Measurements from ENCODE around the gene HPSE.

Gene HPSE

DNA sequence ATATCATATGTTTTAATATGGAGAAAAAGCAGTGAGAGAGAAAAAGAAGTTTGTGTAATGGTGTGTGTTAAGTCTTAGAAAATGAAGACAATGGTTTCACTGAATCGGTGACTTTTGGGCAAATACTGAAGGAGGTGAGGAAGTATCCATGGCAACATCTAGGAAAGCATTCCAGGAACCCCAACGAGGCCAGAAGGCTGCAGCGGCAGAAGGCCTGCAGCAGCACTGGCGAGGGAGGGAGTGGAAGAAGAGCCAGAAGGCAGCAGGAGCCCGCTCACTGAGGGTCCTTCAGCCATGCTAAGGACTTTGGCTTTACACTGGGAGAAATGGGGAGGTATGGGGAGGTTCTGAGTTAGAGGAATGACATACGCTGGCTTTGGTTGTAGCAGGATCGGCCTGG is 76.8 kb downstream of the HPSE start:
- no peak overlapping the region for H3K4me3 ChIP-seq (ENCODE audit: low read length)

DNA sequence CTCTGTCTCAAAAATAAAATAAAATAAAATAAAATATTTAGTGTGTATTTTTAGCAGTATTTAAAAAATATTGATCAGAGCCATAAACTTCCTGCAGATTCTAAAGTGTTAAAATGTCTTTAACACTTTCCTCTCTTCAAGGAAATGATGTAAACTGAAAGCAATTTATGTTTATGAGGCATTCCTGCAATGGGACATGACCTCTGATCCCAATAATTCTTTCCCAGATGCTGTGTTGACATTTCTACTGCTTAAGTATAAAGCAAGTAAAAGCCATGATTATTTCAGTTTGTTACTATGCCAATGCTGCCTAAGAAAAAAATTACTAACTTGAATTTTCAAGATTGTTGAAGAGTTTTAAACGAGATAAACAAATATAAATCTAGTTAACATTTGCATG is 79.1 kb downstream of the HPSE start:
- no peak overlapping the region for H3K4me3 ChIP-seq (ENCODE audit: low read length)
- TF ChIP-seq ZNF274 (IDR thresholded peaks at IDR 0.05; ENCODE audit: low read depth, low read length) = no peak

More for the DNA sequence above, 76.8 kb downstream of the HPSE start:
- TF ChIP-seq ZNF274 (IDR thresholded peaks at IDR 0.05; ENCODE audit: low read depth, low read length) = no peak

DNA sequence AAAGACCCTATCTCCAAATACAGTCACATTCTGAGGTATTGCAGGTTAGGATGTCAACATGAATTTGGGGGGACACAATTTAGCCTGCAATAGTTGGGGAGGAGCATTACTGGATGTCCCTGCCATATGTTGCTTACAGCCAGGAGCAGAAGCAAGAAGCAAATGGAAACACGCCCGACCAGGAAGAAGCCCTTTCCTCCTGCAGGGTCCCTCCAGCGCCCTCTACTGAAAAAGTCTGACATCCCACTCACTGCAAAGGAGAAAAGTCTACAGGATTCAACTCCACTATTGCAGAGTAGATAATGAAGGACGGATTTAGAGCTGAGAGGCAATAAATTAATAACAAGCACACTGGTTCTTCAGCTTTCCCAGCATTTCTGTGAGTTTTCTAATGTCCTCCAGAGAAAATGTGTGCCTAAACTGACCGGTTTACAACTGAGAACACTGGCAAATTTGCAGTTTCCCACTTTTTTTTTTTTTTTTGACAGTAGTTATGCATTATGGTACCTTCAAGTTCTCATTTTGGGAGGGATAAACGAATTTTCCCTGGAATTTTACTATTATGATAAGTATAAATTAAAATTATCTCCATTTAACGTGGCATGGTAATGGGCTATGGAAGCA is 81.8 kb downstream of the HPSE start:
- H3K4me3 ChIP-seq (ENCODE audit: low read length) = no peak overlapping the region
- no peak for TF ChIP-seq ZNF274 (IDR thresholded peaks at IDR 0.05; ENCODE audit: low read depth, low read length)

DNA sequence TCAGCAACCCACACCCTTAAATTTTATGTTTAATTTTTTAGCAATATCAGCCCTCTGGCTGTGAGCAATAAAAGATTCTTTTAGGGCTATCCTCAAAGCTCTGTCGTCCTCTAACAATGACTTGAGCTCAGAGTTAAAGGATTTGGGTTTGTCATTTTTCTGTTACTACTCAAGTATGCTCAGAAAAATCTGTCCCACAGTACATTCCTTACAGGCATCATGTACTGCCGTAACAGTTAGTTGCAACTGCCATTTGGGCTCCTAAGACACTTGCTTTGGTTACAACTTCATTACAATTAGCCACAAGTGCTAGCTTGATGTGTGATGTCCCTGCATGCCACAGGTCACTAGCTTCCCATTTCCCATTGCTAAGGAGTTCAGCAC is 83.2 kb downstream of the HPSE start:
- no peak overlapping the region for H3K4me3 ChIP-seq (ENCODE audit: low read length)
- no peak for TF ChIP-seq ZNF274 (IDR thresholded peaks at IDR 0.05; ENCODE audit: low read depth, low read length)

DNA sequence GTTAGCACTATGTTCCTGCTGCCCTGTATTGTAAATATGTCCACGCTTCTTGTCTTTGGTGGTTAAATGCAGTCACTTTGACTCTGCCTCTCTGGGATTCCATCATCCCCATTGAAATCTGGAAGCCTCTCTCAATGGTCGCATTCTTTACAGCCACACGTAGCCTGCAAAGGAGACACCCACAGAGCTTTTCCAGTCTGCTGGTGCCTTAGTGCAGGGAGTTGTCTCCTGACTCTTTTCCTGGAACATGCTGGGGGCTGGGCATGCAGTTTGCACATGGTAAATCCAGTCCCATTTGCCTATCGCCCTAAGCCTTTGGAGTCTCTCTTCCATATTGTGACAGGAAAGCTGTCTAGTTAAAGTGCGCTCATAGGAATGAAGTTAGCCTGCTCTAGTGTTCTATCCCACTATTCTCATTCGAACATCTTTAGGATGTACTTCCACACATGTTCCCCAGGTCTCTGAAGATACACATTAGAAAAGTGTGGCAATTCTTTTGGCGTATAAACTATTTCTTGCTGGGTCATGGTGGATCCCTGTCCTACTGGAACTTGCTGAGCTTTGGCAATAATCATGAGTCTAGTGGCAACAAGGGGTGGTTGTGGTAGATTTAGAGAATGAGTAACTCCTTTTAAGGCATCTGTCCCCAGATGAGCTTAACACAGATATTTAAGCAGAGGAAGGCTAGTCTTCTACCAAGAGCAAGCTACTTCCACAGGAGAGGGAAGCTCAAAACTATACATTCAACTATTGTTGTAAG is 83.8 kb downstream of the HPSE start:
- no peak for TF ChIP-seq ZNF274 (IDR thresholded peaks at IDR 0.05; ENCODE audit: low read depth, low read length)
- H3K4me3 ChIP-seq (ENCODE audit: low read length) = no peak overlapping the region

DNA sequence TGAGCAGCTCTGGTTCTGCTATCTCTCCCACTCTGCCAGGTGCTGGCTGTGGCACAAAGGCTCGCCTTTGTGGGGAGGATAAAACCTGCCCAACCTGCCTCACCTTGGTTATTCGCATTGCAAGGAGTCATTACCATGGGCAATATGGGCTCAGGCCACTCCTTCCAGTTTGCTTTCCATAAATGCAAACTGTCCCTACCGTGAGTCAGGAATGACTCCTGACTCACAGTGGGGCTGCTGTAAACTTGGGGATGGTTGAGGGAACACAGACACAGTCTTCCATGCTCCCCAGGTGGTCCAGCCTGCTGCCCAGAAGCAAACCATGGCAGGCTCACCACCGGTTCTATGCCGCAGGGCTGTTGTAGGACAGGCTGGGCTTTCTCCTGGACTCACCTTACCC is 86.2 kb downstream of the HPSE start:
- no peak for TF ChIP-seq ZNF274 (IDR thresholded peaks at IDR 0.05; ENCODE audit: low read depth, low read length)
- no peak overlapping the region for H3K4me3 ChIP-seq (ENCODE audit: low read length)

DNA sequence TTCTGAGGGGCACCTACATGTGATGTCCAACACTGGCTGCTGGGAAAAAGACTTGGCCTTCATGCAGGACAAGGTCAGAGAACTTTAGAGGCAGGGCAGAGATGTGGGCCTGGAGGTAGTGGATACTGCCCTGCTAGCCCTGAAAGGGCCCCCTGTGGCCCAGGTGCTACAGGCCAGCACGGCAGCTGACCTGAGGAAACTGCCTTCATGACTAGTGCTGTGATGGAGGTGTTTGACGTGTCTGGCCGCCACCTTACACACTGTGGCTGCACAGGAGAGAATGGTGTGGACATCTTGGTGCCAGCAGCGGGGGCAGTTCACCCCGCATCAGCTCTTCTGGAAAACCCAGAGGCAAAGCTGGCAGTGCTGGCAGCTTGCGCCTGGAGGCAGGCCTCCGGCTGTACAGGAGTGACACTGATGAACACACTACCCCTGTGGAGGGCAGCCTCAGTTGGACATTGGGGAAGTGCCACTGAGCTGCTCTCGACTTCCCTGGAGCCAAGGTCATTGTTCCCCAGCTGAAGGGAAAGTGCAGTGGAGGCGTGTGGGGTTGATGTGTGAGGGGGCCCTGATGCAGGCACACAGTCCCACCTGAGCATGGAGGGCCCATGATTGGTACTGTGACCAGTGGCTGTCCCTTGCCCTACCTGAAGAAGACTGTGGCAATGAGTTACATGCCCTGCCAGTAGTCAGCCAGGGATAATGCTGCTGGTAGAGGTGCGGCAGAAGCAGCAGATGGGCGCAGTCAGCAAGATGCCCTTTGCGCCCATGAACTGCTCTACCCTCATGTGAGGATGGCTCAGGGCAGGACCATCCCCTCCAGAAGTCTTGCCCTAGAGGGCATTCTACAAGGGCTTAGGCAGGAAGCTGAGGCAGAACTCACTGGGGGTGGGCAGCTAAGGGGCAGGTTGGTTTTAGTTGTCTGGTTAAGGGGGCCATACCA is 87.0 kb downstream of the HPSE start:
- TF ChIP-seq ZNF274 (IDR thresholded peaks at IDR 0.05; ENCODE audit: low read depth, low read length) = no peak

More for the DNA sequence above, 87.0 kb downstream of the HPSE start:
- H3K4me3 ChIP-seq (ENCODE audit: low read length) = no peak overlapping the region
